ENCODE data around the gene CCDC149.

CCDC149 gene

DNA sequence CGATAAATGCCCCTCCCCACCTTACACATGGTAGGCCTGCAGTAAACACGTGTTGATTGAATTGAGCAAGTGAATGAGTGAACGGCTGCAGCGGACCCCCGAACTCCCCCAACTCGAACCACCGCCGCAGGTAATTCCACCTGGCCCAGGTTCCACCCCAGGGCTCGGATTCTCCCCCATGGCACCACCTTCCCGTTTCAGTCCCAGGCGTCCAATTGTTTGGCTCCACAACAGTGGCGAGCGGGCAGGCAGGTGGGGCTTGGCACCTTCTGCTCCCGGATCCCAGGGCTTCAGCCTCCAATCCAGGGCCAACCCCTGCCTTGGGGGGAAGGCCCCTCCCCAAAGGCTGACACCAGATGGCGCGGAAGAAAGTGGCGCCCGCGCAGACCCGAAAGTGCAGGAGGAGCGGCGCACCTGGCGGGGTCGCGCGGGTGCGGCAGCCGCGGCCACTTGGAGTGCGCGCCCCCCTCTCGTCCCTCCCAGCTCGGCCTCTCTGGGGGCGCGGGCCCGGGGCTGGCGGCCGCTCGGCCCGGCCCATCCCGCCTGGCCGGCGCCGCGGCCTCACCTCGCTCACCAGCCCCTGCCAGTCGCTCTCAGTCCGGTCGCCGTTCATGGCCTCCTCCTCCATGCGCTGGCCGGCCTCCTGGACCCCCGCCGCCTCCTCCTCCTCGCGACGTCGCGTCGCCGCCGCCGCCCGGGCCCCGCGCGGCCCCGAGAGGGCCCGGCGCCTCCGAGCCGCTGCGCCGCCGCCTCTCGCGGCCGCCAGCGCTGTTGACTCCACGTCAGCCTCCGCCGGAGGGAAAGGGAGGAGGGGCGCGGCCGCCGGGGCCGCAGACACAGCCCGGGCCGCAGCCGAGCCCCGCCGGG is at the start of gene CCDC149:
TSS of gene CCDC149 (minus strand) at position 791 of the 867 bp plus-strand sequence. CDS start at position 613, 178 bp downstream.
- no peak for DNase-seq

DNA sequence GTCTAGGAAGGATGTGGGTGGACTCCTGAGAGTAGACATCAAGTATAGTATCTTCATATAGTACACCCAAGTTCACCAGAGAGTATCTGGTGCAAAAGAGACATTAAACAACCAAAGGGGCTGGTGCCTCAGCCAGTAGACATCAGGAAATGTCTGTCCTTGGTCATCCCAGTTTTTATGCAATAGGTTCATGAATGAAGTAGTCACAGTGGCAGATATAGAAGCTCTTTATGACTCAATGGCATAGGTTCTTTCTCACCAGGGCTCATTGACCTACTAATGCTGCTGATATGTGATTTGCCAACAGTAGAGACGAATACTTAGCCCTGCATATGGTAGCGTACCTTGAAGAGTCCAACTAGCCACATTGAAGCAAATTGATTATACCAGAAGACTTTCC is 45.0 kb upstream of the CCDC149 start:
- no peak for DNase-seq

DNA sequence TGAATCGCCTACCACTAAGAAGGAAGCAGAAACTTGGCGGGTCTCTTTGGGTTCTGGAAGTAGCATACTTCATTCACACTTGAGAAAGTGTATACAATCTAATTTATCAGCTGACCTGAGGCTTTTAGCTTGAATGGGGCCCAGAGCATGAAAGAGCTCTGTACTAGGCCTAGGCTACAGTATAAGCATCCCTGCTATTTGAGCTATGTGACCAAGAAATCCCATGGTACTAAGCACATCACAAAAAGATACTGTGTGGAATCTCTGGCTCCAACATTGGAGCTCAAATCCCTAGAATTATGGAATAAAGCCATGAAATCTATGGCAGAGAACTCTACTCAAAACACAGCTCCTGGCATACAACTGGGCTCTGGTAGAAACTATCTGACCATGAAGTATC is 43.9 kb upstream of the CCDC149 start:
- DNase-seq, result no peak

DNA sequence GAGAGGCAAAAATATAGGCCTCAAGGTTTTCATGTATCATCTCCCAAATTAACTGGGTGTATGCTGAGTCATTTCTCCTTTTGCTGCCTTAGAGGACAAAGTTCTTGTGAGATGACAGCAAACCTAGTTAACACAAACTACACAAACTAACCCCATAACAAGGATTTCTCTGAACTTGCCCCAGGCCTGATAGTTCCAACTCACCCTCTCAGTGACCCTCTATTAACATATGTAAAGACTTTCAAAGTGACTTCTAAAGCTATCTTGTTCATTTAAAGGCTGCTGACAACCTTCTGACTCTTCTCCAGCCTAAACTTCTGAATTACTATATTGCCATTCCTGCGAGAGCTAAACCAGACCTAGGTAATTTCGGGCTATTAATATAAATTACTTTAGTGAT is 43.2 kb upstream of the CCDC149 start:
- no peak for DNase-seq

DNA sequence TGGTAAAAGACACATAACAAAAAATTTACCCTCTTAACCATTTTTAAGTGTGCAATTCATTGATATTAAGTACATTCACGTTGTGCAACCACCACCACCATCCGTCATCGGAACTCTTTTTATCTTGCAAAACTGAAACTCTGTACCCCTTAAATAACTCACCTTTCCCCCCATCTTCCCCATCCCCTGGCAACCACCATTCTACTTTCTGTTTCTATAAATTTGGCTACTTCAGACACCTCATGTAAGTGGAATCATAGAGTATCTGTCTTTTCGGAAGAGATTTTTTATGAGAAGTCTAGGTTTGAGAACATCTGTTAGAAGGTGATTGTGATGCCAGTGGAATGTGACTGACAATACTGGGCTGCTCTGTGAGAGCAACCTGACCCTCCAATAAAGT is 39.8 kb upstream of the CCDC149 start:
- DNase-seq, result no peak

- DNase-seq, result no peak
Observed at GRCh38 chr4:24949970-24950369, 37.1 kb upstream of the CCDC149 start.

- no peak for DNase-seq
Observed at GRCh38 chr4:24937917-24938281, 25.1 kb upstream of the CCDC149 start.

- no peak for DNase-seq
Observed at GRCh38 chr4:24937176-24937916, 24.5 kb upstream of the CCDC149 start.

DNA sequence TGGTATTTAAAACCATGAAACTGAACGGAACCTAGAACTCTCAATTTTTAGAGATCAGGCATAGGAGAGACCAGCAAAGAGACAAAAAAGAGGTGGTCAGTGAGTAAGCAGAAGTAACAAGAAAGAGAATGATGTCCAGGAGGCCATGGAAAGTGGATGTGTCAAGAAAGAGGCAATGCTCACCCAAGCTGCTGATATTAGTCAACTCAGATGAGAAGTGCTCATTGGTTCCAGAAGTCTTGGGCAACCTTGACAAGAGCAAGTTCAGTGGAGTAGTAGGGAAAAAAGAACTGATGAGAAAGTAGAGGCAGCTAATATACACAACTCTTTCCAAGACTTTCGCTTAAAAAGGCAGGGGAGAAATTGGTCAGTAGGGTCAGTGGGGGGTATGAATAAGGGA is 23.0 kb upstream of the CCDC149 start:
- no peak for DNase-seq

- DNase-seq, result no peak
Observed at GRCh38 chr4:24934311-24934710, 21.5 kb upstream of the CCDC149 start.

DNA sequence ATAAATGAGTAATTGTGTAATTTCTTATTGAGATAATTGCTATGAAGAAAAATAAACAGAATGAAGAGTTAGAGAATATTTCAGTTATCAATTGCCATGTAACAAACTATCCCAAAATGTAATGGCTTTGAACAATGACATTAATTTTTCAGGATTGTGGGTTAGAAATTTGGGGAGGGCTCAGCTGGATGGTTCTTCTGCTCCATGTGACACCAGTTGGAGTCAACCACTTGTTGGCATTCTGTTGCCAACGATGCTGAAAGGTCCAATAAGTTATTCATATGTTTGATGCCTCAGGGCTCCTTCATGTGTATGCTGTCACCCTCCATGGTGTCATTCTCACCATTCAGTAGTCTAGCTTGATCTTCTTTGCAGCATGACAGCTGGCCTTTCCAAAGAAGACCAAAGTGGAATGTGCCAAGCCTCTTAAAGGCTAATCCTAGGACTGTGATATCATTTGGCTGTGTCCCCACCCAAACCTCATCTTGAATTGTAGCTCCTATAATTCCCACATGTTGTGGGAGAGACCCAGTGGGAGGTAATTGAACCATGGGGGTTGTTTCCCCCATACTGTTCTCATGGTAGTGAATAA is 20.9 kb upstream of the CCDC149 start:
- no peak for DNase-seq

DNA sequence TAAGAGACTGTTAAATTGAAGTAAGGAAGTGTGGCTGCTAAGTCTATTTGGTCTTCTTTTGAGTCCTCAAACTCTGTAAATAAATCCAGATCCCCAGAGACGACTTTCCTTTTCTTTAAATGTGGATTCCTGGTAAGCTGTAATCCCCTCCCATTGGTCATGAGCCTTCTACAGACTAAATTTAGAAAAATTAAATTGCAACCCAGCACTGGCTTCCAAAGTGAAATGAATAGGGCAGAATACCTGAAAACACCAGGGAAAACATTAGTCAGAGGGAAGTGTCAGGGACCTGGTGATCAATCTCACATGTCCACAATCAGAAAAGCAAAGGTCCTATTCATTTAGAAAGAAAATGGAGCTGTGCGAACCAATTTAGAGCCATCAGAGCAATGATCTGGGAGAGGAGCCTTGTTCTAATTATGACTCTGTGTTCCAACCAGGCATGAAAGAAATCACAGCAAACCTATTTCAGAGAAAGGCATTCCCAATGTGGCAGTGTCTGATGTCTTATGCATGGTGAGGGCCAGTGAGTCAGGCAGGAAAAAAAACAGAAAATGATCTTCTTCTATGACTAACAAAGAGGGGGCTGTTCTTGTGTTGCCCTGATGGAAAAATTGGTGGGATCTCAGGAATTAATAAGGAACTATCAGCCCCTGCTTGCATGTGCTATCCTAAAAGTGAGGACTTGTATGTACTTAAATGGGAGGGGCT is 19.8 kb upstream of the CCDC149 start:
- DNase-seq, result no peak

GRCh38 chr4:24930151-24930550 is 17.3 kb upstream of the CCDC149 start:
- no peak for DNase-seq

DNA sequence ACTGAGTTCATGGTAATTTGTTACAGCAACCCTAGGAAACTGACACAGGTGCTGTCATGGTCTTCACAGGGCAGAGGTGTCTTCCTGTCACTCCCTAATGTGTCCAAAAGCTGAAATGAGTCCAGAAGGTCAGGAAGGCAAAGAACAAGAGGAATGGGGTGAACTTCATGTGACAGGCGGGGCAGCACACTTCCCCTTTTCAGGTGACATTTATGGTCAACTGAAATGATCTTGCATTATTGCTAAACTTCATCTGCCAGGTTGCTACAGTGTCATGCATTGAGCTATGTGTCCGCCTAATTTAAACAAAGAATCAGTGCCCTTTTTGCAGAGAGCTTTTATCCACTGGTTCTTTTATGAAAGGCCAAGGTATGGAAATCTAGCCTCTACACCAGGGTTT is 15.9 kb upstream of the CCDC149 start:
- no peak for DNase-seq

DNA sequence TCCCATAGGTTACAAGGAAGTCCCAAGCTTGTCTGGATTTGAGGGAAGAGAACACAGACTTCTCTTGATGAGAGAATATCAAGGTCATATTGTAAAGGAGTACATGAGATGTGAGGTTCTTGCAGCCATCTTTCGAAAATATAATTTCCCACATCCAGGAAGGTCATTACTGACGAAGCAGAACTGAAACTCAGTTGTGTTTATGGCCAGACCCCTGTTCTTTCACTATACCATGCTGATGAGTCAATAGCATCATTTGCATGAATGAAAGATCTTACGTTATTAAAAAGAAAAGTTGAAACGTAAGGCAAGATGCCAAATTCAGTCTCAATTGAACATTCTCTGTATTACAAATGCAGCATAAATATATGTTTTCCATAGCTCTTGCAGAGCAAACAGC is 14.2 kb upstream of the CCDC149 start:
- DNase-seq, result no peak

- no peak for DNase-seq
Observed at GRCh38 chr4:24924309-24924781, 11.5 kb upstream of the CCDC149 start.

GRCh38 chr4:24923550-24923949 is 10.7 kb upstream of the CCDC149 start:
- no peak for DNase-seq

DNA sequence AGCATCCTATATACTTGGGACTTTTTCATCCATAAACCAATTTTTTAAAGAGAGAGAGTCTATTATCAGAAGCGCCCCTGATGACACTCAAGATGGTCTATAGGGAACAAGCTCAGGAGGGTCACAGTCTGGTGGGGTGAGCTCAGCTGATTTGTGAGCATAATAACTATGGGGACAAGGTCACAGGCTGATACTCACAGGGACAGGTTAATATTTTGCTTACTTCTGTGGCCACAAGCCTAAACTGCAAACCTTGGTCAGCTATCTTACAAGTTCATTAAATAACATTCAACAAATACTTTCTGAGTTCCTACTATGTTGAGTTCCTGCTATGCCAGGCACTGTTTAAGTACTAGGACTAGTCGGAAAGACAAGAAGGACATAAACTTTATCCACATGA is 10.2 kb upstream of the CCDC149 start:
- DNase-seq, result no peak

- no peak for DNase-seq
Observed at GRCh38 chr4:24922416-24922815, 9.6 kb upstream of the CCDC149 start.

- no peak for DNase-seq
Observed at GRCh38 chr4:24921491-24921890, 8.6 kb upstream of the CCDC149 start.

- DNase-seq, result no peak
Observed at GRCh38 chr4:24920008-24920407, 7.2 kb upstream of the CCDC149 start.

GRCh38 chr4:24917076-24917856 is 4.4 kb upstream of the CCDC149 start:
- no peak for DNase-seq

Measured in GF-D8 (cell line).